B cell (primary cell): Measurements from ENCODE around the gene KMO. TPM values are rescaled to one million over a fixed set of nuclear protein-coding genes. Genes with fewer than 3 reads are reported as not detected.

Source experiments
- ATAC-seq: fragments of 200-7000 bp; cut with Tn5 transposase; one replicate; pipeline ENCODE4 v1.10.0; 2021; ENCODE audit warnings: low read depth, mild to moderate bottlenecking, moderate number of reproducible peaks, moderate library complexity
- CTCF ChIA-PET: fragments of 350-600 bp; sonication (Branson Sonifier 250); formaldehyde crosslinking; loops from one replicate; lab custom pipeline; 2021; ENCODE audit warnings: antibody characterized with exemption, inconsistent platforms; lab: Charles Lee
- POLR2A ChIA-PET: fragments of 350-600 bp; sonication (Branson Sonifier 250); formaldehyde crosslinking; loops from one replicate; lab custom pipeline; 2021; ENCODE audit warnings: antibody characterized with exemption; lab: Charles Lee
- DNase-seq: peaks from one replicate; pipeline ENCODE4 v3.0.0; 2013
- H2AFZ ChIP-seq: 2 replicates; pipeline ENCODE4 v1.6.1; 2012; ENCODE audit warnings: mild to moderate bottlenecking, low read depth, low read length; ENCODE audit not compliant: insufficient read depth, poor library complexity, severe bottlenecking
- H3K27ac ChIP-seq, 2 donors: 1 replicate in 1 of 2; 2 replicates in 1 of 2; pipeline ENCODE4 v1.5.1; 2012 to 2013; ENCODE audit warnings: low read length in 2 of 2, mild to moderate bottlenecking in 2 of 2, moderate library complexity in 1 of 2
- H3K27me3 ChIP-seq, 4 experiments: fragments of 200-600 bp in 1 of 4; sonication (generic) in 1 of 4; replicated peaks in 1 of 4; 1 replicate in 2 of 4; 2 replicates in 2 of 4; pipeline versions ENCODE4 v1.6.1 to v1.7.0; 2013 to 2016; ENCODE audit warnings: low read length in 3 of 4, mild to moderate bottlenecking in 2 of 4, mixed read lengths in 1 of 4, moderate library complexity in 1 of 4; ENCODE audit not compliant: insufficient read depth in 4 of 4, control insufficient read depth in 3 of 4; ENCODE audit errors: control extremely low read depth in 1 of 4
- H3K36me3 ChIP-seq, 2 experiments: replicated peaks in 1 of 2; 1 replicate in 1 of 2; 2 replicates in 1 of 2; pipeline versions ENCODE4 v1.6.1 to v1.7.1; 2013; ENCODE audit warnings: low read length in 1 of 2; ENCODE audit not compliant: insufficient read depth in 2 of 2, control insufficient read depth in 1 of 2; ENCODE audit errors: control extremely low read depth in 1 of 2, extremely low read depth in 1 of 2
- H3K4me1 ChIP-seq, 2 donors: fragments of 200-600 bp in 1 of 2; sonication (generic) in 1 of 2; 1 replicate in 1 of 2; 2 replicates in 1 of 2; pipeline versions ENCODE4 v1.5.1 to v1.6.1; 2013 to 2017; ENCODE audit warnings: low read length in 2 of 2; ENCODE audit not compliant: control insufficient read depth in 2 of 2, insufficient read depth in 2 of 2
- H3K4me2 ChIP-seq: replicated peaks from 2 replicates; pipeline ENCODE3; 2012; ENCODE audit warnings: mild to moderate bottlenecking, low read depth, low read length; ENCODE audit not compliant: poor library complexity, severe bottlenecking
- H3K4me3 ChIP-seq, 5 experiments: fragments of 200-600 bp in 1 of 5; sonication (generic) in 1 of 5; 1 replicate in 3 of 5; 2 replicates in 2 of 5; pipeline versions ENCODE4 v1.5.1 to v1.7.0; 2011 to 2016; ENCODE audit warnings: low read length in 4 of 5, mild to moderate bottlenecking in 4 of 5, low read depth in 2 of 5, control low read depth in 1 of 5, moderate library complexity in 1 of 5; ENCODE audit not compliant: insufficient read depth in 1 of 5; ENCODE audit errors: control extremely low read depth in 1 of 5, extremely low read depth in 1 of 5
- H3K79me2 ChIP-seq: fragments of 200-600 bp; sonication (generic); one replicate; pipeline ENCODE4 v1.6.0; 2016; ENCODE audit warnings: low read length; ENCODE audit not compliant: control insufficient read depth, insufficient read depth
- H3K9ac ChIP-seq: fragments of 200-600 bp; sonication (generic); 2 replicates; pipeline ENCODE4 v1.6.1; 2017; ENCODE audit warnings: mild to moderate bottlenecking, low read length, moderate library complexity
- H3K9me3 ChIP-seq, 3 donors: one replicate each; pipeline versions ENCODE4 v1.6.1 to v1.7.1; 2013; ENCODE audit warnings: low read length in 2 of 3; ENCODE audit not compliant: control insufficient read depth in 2 of 3, insufficient read depth in 1 of 3; ENCODE audit errors: control extremely low read depth in 1 of 3
- H4K20me1 ChIP-seq: 2 replicates; pipeline ENCODE4 v1.6.0; 2012; ENCODE audit warnings: mild to moderate bottlenecking, low read length; ENCODE audit not compliant: insufficient read depth, control insufficient read depth, poor library complexity, severe bottlenecking
- H3K27ac Mint-ChIP-seq: one replicate; pipeline ENCODE4 v1.8.0; 2021; ENCODE audit warnings: mixed read lengths
- H3K27me3 Mint-ChIP-seq: one replicate; pipeline ENCODE4 v1.8.0; 2021; ENCODE audit warnings: mixed read lengths
- H3K4me1 Mint-ChIP-seq: one replicate; pipeline ENCODE4 v1.8.0; 2021; ENCODE audit warnings: mixed read lengths
- H3K4me3 Mint-ChIP-seq: one replicate; pipeline ENCODE4 v1.8.0; 2021; ENCODE audit warnings: mixed read lengths
- H3K9me3 Mint-ChIP-seq: one replicate; pipeline ENCODE4 v1.8.0; 2022; ENCODE audit warnings: mixed read lengths; ENCODE audit not compliant: insufficient read depth
- EZH2 ChIP-seq: IDR thresholded peaks from 2 replicates; pipeline ENCODE4 v1.6.1; 2012; ENCODE audit warnings: borderline replicate concordance, low read depth, mild to moderate bottlenecking, moderate library complexity, low read length; ENCODE audit not compliant: insufficient read depth, poor library complexity, severe bottlenecking
- WGBS: methylation state at CpG from one replicate; pipeline ENCODE4 v1.1.5; 2013; ENCODE audit warnings: missing lambda C conversion rate; ENCODE audit not compliant: insufficient coverage; 5-methylcytosine and 5-hydroxymethylcytosine counted together
- intact Hi-C: fragments of 100-400 bp; cut with micrococcal nuclease; formaldehyde crosslinking; loops from one replicate; pipeline ENCODE4 v1.10.0; 2022
- polyA plus RNA-seq: library from polyadenylated mRNA; depleted of rRNA; stranded (reverse); fragments of >200 nt; gene quantifications from 2 replicates; pipeline ENCODE4 v1.2.3, GENCODE V29; 2012
- total RNA-seq, 2 donors: library from RNA; stranded (reverse); fragments of 120-200 nt in 1 of 2; gene quantifications; 1 replicate in 1 of 2; 2 replicates in 1 of 2; pipeline versions ENCODE4 v1.2.3 to v1.2.4, GENCODE V29; 2013 to 2022
- TF ChIP-seq, protein P1 (sequence below): fragments of 200-600 bp; IDR thresholded peaks from one replicate; pipeline ENCODE4 v1.8.0; 2022; ENCODE audit warnings: antibody characterized with exemption, mild to moderate bottlenecking

KMO gene
- total and polyA plus RNA-seq, 2 donors (not counting 1 experiment from before 2014, with no cell fraction given) = 14.0 to 34.0 TPM

DNA sequence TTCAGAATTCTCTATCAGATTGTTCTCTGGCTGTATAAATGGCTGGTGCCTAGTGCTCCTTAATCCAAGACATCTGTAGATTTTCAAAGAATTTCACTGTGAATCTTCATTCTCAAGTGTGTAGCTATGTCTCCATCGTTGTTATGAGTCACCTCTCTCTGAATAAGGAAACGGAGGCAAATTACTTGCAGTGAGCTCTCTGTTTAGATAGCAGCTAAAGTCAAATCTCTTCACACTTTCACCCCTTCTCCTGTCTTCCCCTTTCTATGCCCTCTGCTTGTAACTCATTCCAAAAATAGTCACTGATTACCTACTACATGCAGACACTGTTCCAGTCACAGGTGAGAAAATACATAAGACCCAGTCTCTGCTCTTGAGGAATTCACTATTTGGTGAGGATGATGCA is 68.3 kb downstream of the KMO start:
- Histone ChIP-seq H2AFZ (peak overlapping the region; percentile 19), H3K4me1 (peaks cover 33 to 37% of the 10 kb centered on the region in 2 donors), H3K79me2 (peaks cover 37% of the 10 kb centered on the region), H3K27me3 (no peaks in the 10 kb centered on the region), H4K20me1 (no peaks in the 10 kb centered on the region), H3K4me2 (peak overlapping the region; percentile 59), H3K4me3 (peak overlapping the region in 1 of 5 experiments; percentile 3), H3K27ac (peak overlapping the region; percentile 34 to 67), H3K9me3 (no peaks in the 10 kb centered on the region), H3K9ac (peak overlapping the region; percentile 29), H3K36me3 (peaks cover 15 to 44% of the 10 kb centered on the region in 2 experiments)
- peak overlapping the region; percentile 79 for H3K27ac Mint-ChIP-seq
- DNase-seq (peak; percentile 24), ATAC-seq (peak; percentile 49)
- intact Hi-C loops = no loop called here
- ChIA-PET CTCF (interaction anchor here (1.6 kb wide), 1 partner anchor 10 kb away, joined by 10 read pairs; no protein-coding TSS in a partner anchor), POLR2A (interaction anchor here (0.9 kb wide), 1 partner anchor 49 kb away, joined by 3 read pairs; no protein-coding TSS in a partner anchor)
- H3K4me1 Mint-ChIP-seq = peaks cover 49% of the 10 kb centered on the region
- no peaks in the 10 kb centered on the region for H3K27me3 Mint-ChIP-seq
- WGBS = no CpG with 5 or more reads among the region's 2 CpGs
- peak overlapping the region; percentile 35 for H3K4me3 Mint-ChIP-seq
- TF ChIP-seq, protein P1, sequence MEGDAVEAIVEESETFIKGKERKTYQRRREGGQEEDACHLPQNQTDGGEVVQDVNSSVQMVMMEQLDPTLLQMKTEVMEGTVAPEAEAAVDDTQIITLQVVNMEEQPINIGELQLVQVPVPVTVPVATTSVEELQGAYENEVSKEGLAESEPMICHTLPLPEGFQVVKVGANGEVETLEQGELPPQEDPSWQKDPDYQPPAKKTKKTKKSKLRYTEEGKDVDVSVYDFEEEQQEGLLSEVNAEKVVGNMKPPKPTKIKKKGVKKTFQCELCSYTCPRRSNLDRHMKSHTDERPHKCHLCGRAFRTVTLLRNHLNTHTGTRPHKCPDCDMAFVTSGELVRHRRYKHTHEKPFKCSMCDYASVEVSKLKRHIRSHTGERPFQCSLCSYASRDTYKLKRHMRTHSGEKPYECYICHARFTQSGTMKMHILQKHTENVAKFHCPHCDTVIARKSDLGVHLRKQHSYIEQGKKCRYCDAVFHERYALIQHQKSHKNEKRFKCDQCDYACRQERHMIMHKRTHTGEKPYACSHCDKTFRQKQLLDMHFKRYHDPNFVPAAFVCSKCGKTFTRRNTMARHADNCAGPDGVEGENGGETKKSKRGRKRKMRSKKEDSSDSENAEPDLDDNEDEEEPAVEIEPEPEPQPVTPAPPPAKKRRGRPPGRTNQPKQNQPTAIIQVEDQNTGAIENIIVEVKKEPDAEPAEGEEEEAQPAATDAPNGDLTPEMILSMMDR = no peak
- no peak for TF ChIP-seq EZH2
- H3K9me3 Mint-ChIP-seq = no peaks in the 10 kb centered on the region

DNA sequence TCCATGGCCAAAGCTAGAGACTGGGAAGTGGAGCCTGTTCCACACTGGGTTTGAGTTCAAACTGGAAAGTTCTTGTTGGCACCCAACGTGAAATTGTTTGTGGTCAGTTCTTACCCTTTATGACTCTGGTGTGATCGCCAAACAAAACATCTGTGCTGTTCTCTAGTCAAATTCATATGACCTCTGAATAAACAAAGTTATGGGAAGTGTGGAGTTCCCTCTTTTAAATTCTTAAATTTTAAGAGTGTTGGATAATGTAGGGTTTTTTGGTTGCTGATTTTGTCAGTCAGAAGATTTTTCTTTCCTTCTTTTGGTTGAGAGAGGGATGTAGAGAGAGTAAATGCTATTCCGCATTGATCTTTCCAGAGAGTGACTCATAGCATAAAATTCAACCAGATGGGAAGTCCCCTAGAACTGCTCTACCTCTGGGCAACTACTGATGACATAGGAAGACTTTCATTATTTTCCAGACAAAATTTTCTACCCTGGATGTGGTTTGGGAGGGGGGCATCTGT is 71.6 kb downstream of the KMO start:
- Histone ChIP-seq H3K79me2 (peaks cover 41% of the 10 kb centered on the region), H4K20me1 (no peaks in the 10 kb centered on the region), H3K36me3 (peaks cover 11 to 35% of the 10 kb centered on the region in 2 experiments), H3K4me3 (no peak overlapping the region), H3K9ac (no peak overlapping the region), H3K4me1 (peaks cover 11 to 13% of the 10 kb centered on the region in 2 donors), H3K27me3 (no peaks in the 10 kb centered on the region), H3K4me2 (no peak overlapping the region), H3K9me3 (no peaks in the 10 kb centered on the region), H3K27ac (no peak overlapping the region), H2AFZ (no peak overlapping the region)
- TF ChIP-seq, protein P1 = no peak
- no peak for TF ChIP-seq EZH2
- Mint-ChIP-seq H3K27ac (no peak overlapping the region), H3K4me3 (no peak overlapping the region), H3K9me3 (no peaks in the 10 kb centered on the region), H3K27me3 (no peaks in the 10 kb centered on the region), H3K4me1 (peaks cover 36% of the 10 kb centered on the region)
- POLR2A ChIA-PET = no interaction called here
- no peak for DNase-seq
- ATAC-seq = no peak
- CTCF ChIA-PET = no interaction called here
- WGBS = no CpG with 5 or more reads among the region's 3 CpGs
- intact Hi-C loops = no loop called here
